Keratinocyte (primary cell): ENCODE results near the gene ITPK1.

ENCODE experiments used
- CTCF ChIP-seq, 3 experiments: IDR thresholded peaks in 1 of 3; conservative IDR thresholded peaks in 1 of 3; optimal IDR thresholded peaks in 1 of 3; 2 replicates in 2 of 3; 3 replicates in 1 of 3; pipeline versions ENCODE3 to v1.5.1; 2011; ENCODE audit warnings: low read length in 3 of 3, mild to moderate bottlenecking in 3 of 3, moderate library complexity in 2 of 3, control low read depth in 1 of 3, inconsistent platforms in 1 of 3; ENCODE audit not compliant: insufficient read depth in 2 of 3; ENCODE audit errors: extremely low read depth in 1 of 3
- EZH2 ChIP-seq: IDR thresholded peaks from one replicate; pipeline ENCODE4 v1.6.1; 2012; ENCODE audit warnings: inconsistent platforms, mild to moderate bottlenecking, low read length, moderate library complexity

- no peak for TF ChIP-seq CTCF (optimal IDR thresholded peaks at IDR 0.05 in 1 of 3, IDR thresholded peaks at IDR 0.05 in 1 of 3, conservative IDR thresholded peaks at IDR 0.05 in 1 of 3; ENCODE audit: extremely low read depth in 1 of 3, insufficient read depth in 2 of 3, low read length in 3 of 3)
- TF ChIP-seq EZH2 = no peak
Measured at GRCh38 chr14:92916201-92916600, 199.5 kb downstream of the ITPK1 start.
